ENCODE results near the gene HSPG2.
"Not testable (repeated sequence)": the region's sequence is repeated elsewhere in the genome, so short reads cannot be mapped to it uniquely, and the experiment has no call there.

Gene HSPG2

DNA sequence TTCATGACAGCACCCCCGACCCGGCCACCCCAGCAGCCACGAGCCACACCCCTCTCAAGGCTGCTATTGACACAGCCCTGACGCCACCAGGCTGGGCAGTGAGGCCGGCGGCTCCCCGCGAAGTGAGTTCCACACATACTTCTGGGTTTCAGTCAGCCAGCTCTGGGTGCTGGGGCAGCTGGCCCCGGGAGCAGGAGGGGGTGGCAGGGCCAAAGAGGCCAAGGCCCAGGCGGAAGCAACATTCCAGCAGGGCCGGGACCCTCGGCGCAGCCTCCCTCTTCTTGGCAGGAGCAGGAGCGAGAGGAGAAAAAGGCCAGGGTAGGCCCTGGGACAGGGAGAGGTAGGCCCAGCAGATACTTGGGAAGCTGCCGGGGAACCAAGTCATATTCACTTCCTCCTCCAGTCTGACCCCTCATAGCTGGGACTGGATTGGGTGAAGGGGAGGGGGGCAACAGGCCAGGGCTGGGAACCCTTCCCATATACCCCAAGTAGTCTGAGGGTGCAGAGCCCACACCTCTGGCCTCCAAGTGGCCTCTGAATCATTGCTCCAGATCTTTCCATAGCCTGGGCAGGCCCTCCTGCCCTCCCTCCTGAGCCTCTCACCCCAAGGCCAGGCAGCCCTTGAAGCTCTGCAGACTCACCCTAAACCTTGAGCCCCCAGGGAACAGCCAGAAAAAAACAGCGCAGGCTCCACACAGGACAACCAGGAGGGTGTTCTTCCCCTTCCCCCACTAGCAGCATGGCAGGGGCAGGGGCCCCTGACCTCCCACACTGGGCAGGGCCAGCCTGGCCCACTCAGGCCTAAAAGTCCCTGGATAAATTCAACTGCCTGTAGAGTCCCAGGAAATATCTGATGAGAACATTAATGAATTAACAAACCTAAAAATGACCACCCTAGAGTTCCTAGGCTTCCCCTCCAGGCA is 5.7 kb downstream of the HSPG2 start:
- DNase-seq, result no peak

GRCh38 chr1:21930629-21931170 is 6.4 kb downstream of the HSPG2 start:
- DNase-seq, result no peak

- no peak for DNase-seq
These were observed 7.0 kb downstream of the HSPG2 start for GRCh38 chr1:21930080-21930571.

DNA sequence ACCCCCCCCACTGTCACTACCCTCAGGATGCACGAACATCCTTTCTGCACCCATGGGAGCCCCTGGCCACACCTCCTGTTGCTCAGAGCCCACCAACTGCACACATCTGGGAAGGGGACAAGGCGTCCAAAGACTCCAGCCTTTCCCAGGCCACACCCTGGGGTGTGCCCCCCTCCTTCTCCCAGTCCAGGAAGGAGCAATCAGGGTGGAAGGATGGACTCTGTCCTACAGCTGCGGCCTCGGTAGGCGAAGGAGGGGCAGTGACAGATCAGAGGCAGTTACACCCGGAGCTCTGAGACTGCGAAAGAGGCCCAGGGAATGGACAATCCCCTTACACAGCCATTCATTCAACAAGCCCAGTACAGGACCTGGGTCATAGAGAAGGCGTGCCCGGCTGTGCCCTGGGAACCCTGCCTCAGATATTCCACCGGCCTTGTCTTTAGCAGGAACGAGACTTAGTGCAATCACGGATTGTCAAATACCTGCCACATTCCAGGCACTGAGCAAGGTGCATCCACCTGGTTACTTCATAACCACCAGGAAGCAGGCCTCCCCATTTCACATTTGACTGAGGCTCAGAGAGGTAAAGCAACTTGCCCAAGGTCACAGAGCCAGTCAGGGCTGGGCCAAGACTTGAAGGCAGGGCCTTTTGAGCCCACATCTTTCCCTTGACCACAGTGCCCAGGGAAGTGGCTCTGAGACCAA is 9.4 kb downstream of the HSPG2 start:
- DNase-seq, result no peak

DNA sequence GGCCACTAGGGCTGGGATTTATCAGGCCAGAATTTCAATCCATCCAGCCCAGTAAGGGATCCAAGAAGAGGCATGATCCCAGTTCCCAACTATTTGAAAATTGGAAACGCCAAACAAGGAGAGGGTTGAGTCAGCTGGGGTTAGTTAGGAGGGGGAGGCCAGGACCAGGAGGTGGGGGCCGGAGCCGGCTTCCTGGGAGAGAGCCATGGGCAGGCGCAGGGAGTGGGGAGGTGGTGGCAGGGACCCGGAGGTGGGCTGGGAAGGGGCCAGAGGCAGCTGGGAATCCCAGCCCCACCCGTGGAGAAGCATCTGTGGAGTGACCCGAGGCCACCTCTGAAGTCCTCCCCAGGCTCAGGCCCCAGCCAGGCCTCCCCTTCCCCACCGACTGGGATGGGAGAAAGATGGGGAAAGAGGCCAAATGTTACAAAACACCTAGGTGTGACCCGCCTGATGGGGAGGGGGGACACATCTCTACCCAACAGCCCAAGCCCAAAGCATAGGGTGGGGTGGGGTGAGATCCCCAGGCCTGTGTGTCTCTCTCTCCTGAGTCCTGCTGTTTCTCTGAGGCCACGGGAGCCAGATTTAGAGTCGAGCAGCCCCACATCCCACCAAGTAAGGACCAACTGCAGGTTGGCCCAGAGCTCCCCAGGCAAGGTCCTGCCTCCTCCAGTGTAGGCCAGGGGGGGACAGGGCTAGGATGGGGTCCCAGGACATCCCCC is 10.1 kb downstream of the HSPG2 start:
- no peak for DNase-seq

DNA sequence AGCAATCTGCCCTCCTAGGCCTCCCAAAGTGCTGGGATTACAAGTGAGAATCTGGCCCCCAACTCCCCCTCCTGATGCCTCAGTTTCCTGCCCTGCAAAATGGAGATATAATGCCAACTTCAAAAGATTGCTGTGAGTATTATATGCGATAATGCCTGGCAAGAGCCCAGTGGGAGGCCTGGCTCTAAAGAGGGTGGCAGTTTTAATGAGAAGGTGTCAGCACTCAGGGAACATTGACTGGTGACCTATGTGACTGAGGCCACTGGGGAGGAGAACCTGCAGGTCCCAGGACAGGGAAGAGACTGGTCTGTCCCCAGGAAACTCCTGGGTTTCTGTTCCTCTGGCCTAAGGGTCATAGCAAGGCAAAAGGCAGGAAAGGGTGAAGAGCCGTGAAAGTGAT is 11.0 kb downstream of the HSPG2 start:
- no peak for DNase-seq

DNA sequence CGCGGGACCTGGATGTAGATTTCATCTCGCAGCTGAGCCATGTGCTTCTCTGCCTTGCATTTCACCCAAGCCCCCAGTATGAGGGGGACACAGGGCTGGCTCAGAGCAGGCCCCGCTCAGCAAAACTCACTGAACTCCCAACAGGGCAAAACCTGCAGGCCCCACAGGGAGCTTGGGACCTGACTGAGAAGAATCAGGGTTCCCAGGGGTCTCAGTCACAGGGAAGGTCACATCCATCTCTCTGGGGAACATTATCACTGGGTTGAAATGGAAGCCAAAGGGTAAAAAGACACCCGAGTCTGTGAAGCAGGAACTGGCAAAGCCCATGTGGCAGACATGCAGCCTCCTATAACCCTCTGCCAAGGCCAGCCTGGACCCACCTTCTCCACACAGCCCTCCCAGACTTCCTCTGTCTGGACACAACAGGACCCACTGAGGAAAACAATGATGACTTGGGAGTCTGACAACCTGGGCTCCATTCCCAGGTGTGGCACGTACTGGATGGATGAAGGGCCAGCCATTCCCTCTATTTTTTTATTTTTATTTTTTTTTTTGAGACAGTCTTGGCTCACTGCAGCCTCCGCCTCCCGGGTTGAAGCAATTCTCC is 11.7 kb downstream of the HSPG2 start:
- no peak for DNase-seq

GRCh38 chr1:21924503-21925005 is 12.6 kb downstream of the HSPG2 start:
- DNase-seq, result no peak

DNA sequence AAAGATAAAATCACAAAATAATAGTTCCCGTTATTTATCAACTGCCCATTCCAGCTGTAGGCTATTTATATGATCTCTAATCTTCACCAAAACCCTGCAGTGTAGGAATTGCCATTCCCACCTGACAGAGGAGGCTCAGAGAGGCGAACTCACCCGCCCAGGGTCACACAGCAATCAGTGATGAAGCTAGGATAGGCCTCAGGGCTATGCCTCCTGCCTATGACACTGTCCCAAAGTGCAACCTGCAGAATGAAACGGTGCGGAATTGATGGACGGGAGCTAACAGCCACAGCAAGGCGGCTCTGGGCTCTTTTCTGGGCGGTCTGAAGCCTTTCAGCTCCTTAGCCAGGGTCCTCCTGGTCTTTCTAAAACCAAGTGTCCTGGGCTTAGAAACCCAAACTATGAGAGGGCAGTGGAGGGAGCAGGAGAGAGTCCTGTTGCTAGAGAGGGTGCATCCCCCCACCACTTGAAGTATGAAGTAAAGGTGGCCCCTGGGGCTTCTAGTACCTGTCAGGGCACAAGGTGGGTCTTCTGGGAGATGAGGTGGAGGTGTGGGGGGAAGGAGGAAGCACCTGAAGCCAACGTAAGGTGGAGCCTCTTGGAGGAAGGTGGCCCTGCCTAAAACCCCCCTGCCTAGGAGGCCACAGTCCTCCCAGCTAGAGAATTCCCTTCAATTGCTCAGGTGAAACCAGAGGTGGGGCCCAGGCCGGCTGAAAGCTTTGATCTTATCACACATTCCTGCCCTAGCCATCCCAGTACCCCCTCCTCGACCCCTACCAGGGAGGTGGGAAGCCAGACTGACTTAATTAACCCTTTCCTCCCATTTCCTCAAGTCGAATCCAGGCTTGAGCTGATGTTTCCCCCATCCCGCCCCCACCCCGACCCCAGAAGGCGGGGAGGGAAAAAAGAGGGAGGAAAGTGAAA is 14.8 kb downstream of the HSPG2 start:
- DNase-seq, result no peak

DNA sequence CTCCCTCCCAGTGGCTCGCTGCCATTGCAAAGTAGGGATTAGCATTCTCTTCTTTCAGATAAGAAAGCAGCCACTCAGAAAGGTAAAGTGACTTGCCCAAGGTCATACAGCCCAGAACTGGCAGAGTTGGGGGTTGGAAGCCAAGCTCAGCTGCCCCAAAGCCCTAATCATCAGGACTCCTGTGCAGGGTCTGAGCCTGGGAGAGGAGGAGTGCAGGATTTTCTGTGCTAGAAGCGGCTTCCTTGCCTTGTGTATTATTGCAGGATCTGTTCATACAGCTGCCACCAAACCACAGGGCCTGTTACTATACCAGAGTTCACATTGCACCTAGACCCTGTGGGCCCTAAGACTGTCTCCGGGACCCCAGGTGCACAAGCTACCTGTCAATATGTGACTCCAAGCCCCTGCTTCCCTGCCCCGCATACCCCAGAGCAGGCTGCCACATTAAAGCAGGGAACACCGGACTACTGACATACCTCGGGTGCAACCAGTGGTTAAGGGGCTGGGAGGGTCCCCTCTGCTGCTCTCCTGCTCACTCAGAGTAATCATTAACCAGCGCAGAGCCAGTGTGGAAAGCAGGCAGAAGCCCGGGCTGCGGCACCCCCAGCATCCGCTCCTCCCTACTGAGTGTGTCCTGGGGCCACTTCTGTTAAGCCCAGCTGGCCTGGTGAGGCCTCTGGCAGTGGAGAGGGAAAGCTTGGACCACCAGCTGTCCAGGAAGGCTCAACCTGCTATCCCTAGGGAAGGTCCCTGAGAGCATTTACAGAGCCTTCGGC is 15.8 kb downstream of the HSPG2 start:
- no peak for DNase-seq

- no peak for DNase-seq
These were observed 17.6 kb downstream of the HSPG2 start for GRCh38 chr1:21919520-21919919.

GRCh38 chr1:21917239-21917631 is 19.9 kb downstream of the HSPG2 start:
- DNase-seq, result not testable (repeated sequence)

DNA sequence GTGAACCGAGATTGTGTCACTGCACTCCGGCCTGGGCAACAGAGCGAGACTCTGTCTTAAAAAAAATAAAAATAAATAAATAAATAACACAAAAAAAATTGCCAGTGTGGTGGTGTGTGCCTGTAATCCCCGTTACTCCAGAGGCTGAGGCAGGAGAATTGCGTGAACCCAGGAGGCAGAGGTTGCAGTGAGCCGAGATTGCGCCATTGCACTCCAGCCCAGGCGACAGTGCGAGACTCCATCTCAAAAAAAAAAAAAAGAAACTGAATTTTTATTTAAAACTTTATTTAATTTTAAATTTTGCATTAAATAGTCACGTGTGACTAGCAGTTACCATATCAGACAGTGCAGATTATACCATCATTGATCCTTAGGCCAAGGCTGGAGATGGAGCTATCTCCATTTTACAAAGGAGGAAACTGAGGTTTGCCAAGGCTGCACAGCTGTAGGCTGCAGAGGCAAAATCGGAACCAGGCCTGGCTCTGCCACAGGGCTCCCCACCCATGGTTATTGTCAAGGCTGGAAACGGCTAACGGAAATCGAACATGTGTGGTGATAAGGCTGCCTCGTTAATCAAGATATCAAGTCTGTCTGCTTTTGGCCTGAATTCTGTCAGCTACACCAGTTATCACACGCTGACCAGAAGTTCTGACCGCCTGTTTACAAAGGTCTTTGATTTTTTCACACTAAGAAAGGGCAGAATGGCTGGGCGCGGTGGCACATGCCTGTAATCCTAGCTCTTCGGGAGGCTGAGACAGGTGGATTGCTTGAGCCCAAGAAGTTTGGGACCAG is 20.5 kb downstream of the HSPG2 start:
- no peak for DNase-seq

DNA sequence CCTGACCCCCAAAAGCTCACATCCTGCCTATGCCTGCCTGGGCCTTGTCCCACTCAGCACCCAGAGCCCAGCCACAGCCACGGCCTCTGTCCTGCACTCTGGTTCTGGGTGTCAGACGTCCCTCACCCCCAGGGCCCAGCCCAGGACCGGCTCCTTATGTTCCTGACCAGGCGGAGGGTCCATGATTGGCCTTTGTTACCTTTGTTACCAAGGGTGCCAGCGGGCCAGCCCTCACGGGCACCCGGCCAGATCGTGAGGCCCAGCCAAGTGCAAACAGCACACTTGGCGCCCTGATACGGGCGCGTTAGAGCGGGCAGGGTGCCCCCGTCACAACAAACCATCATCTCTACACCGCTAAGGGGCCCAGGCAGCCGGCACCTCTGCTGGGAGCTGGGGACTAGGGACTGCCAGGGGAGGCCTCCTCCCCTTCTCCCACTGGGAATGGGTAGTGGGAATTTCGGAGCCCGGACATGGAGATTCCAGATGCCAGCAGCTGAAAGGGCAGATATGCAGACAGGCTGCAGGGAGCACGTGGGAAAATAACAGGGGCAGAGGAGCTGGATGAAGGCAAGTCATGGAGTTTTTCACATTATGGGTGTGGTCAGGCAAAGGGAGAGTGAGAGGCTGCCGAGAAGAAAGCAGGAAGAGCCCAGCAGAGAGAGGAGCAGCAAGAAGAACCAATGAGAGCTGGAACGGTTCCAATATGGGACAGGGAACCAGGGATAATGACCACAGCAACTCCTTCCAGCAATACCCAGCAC is 22.1 kb downstream of the HSPG2 start:
- no peak for DNase-seq

GRCh38 chr1:21914450-21914849 is 22.7 kb downstream of the HSPG2 start:
- DNase-seq, result no peak

DNA sequence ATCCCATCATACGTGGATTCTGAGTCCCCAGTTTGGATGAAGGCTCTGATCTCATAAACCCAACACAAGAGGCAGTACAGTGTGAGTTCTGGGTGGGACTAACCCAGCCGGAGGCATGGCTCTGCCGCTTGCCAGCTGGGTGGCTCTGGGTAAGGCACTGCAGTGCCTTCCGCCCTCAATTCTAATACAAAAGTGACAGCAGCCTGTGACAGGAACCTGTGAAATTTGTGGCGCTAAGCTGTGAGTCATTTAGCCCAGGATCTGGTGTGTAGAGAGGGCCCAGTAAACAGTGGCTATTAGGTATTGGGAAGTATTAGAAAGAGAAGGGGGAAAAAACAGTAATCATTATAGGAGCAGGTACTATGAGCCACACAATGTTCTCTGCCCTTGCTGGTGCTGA is 23.3 kb downstream of the HSPG2 start:
- DNase-seq, result no peak

DNA sequence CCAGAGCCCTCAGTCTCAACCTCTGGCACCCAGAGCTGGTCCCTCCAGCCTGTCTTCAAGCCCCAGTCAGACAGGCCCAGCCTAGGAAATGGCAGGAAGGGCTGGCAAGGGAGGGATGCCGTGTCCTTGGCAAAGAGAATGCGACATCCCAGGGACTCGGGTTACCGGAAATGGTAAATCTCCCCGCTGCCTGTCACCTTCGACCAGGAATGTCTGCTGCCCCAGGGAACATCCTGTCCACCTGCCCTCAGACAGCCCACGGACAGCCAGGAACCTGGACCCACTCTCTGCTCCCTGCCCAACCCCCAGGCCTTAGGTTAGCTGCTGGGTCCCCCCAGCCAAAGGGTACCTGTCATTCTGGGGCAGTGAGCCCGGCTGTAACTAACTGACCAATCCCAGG is 23.9 kb downstream of the HSPG2 start:
- DNase-seq, result no peak

DNA sequence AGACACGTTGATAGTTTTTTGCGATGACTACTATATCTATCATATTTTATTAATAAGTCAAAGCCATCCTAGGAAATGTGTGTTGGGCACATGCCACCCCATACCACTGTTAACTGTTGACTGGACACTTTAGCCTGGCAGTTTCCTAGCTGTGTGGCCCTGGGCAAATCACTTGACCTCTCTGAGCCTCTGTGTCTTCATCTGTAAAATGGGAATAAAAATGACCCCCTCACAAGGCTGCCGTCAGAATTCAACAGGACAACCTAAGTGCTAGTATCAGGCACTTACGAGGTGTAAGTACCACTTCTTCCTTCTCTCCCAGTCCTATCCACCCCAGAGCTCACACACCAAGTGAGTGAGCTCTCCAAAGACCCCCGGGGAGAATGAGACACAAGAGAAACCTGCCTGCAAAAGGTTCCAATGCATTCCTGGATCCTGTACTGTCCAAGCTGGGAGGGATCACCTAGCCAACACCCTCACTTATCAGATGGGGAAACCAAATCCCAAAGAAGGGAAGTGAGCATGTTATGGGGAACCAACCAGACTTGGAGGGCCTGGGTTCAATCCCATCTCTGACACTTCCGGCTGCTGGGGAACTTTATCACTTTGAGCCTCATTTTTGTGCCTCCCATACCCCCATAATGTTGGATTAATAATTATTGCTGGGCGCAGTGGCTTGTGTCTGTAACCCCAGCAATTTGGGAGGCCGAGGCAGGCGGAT is 24.9 kb downstream of the HSPG2 start:
- no peak for DNase-seq
